Uterus (tissue), 2 donors: ENCODE results near the gene PAQR5.

Experiments
- CTCF ChIP-seq, 4 experiments: fragments of 200-600 bp in 2 of 4; fragments of 450-650 bp in 2 of 4; sonication (generic) in 2 of 4; IDR thresholded peaks; one replicate each; pipeline ENCODE4 v1.5.1; 2016 to 2019; ENCODE audit warnings: antibody characterized with exemption in 4 of 4, mild to moderate bottlenecking in 2 of 4, moderate library complexity in 1 of 4
- POLR2A ChIP-seq, 2 donors: fragments of 450-650 bp; IDR thresholded peaks; one replicate each; pipeline ENCODE4 v1.6.1; 2016; ENCODE audit warnings: antibody characterized with exemption in 2 of 2, mild to moderate bottlenecking in 1 of 2, moderate library complexity in 1 of 2

- TF ChIP-seq POLR2A (IDR thresholded peaks at IDR 0.05) = no peak
- no peak for TF ChIP-seq CTCF (IDR thresholded peaks at IDR 0.05)
Measured at GRCh38 chr15:69290346-69291164, 8.2 kb upstream of the PAQR5 start.
